ENCODE results near the gene LRRC52. TPM values are rescaled to one million over a fixed set of nuclear protein-coding genes. Genes with fewer than 3 reads are reported as not detected.

LRRC52 gene
- total RNA-seq, 1 donor from 2014 or later = not detected

DNA sequence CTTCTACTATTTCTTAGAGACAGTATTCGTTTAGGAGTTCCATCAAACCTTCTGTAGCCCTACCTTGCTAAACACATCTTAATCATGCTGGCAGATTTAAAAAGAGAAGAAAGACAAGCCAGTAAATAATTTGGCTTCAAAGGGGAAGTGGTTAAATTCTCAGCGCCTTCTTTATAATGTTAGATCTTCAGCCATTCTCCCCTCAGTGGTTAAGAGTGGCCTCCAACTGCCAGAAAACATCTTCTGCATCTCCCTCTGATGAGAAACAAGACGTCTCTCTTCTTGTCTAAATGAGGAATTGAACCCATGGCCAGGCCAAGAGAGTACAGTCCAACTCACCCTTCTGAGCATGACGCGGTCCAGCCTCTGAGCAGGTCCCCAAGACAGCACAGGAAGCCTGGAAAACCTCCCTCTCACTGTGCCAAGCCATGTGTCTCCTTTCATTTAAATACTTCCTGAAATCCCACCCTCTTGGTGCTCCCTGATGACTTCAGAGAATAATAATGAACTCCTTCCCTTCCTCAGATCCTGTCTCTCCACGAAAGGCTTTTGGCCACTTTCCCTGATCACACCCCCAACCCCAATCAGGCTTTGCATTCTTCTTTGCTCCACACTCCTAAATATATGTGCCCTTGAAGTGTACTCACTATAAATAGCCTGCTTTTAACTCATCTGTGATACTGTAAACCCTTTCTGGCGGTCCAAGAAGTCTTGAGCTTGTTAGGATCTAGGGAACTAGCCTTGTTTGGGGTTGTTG is 16.4 kb upstream of the LRRC52 start:
- Mint-ChIP-seq H3K4me3 (no peak overlapping the region), H3K36me3 (no peaks in the 10 kb centered on the region), H3K27ac (no peak overlapping the region), H3K9me3 (no peaks in the 10 kb centered on the region), H3K27me3 (peaks cover 11% of the 10 kb centered on the region), H3K4me1 (ENCODE audit: unreplicated experiment) (peaks cover 6% of the 10 kb centered on the region)
- no peak for DNase-seq (ENCODE audit: extremely low spot score, unreplicated experiment)
- TF ChIP-seq CTCF (conservative IDR thresholded peaks at IDR 0.05) = no peak

DNA sequence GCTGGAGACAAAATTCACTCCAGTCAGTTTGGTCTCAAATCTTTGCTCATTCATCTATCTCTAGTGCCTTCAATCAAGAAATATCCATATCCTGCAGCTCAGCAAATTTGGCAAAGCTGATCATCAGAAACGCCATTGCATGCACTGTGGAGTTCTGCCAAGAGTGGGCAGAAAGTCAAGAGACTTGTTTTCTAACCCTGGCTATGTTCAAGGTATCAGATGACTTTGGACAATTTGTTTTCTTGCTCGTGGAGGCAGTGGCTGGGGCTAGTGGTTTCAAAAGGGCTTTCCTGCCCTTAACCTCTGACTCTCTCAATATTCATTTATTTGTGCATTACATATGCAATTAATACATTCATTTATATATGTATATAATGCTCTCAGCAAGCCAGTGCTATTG is 12.8 kb upstream of the LRRC52 start:
- peaks cover 16% of the 10 kb centered on the region for H3K27me3 Mint-ChIP-seq
- peaks cover 6% of the 10 kb centered on the region for H3K4me1 Mint-ChIP-seq (ENCODE audit: unreplicated experiment)
- H3K27ac Mint-ChIP-seq = no peak overlapping the region
- no peak for DNase-seq (ENCODE audit: extremely low spot score, unreplicated experiment)
- no peaks in the 10 kb centered on the region for H3K9me3 Mint-ChIP-seq
- H3K36me3 Mint-ChIP-seq = no peaks in the 10 kb centered on the region
- H3K4me3 Mint-ChIP-seq = no peak overlapping the region
- no peak for TF ChIP-seq CTCF (conservative IDR thresholded peaks at IDR 0.05)

- Mint-ChIP-seq H3K27me3 (peaks cover 16% of the 10 kb centered on the region), H3K4me1 (ENCODE audit: unreplicated experiment) (peaks cover 1% of the 10 kb centered on the region), H3K9me3 (no peaks in the 10 kb centered on the region), H3K36me3 (no peaks in the 10 kb centered on the region), H3K4me3 (no peak overlapping the region), H3K27ac (no peak overlapping the region)
- TF ChIP-seq CTCF (conservative IDR thresholded peaks at IDR 0.05) = no peak
- no peak for DNase-seq (ENCODE audit: extremely low spot score, unreplicated experiment)
These were observed 11.7 kb upstream of the LRRC52 start for GRCh38 chr1:165532053-165532452.

- no peak overlapping the region for H3K4me3 Mint-ChIP-seq
These were observed 10.5 kb upstream of the LRRC52 start for GRCh38 chr1:165533254-165533653.

GRCh38 chr1:165536016-165536415 is 7.8 kb upstream of the LRRC52 start:
- H3K27ac Mint-ChIP-seq = no peak overlapping the region
- no peak overlapping the region for H3K4me3 Mint-ChIP-seq
- no peak for TF ChIP-seq CTCF (conservative IDR thresholded peaks at IDR 0.05)
- DNase-seq (ENCODE audit: extremely low spot score, unreplicated experiment) = no peak
- H3K27me3 Mint-ChIP-seq = peaks cover 26% of the 10 kb centered on the region
- H3K36me3 Mint-ChIP-seq = no peaks in the 10 kb centered on the region
- peaks cover 11% of the 10 kb centered on the region for H3K4me1 Mint-ChIP-seq (ENCODE audit: unreplicated experiment)
- no peaks in the 10 kb centered on the region for H3K9me3 Mint-ChIP-seq

More at GRCh38 chr1:165533254-165533653, 10.5 kb upstream of the LRRC52 start:
- Mint-ChIP-seq H3K27ac (no peak overlapping the region), H3K36me3 (no peaks in the 10 kb centered on the region), H3K9me3 (no peaks in the 10 kb centered on the region), H3K4me1 (ENCODE audit: unreplicated experiment) (no peaks in the 10 kb centered on the region), H3K27me3 (peaks cover 22% of the 10 kb centered on the region)
- no peak for DNase-seq (ENCODE audit: extremely low spot score, unreplicated experiment)
- TF ChIP-seq CTCF (conservative IDR thresholded peaks at IDR 0.05) = no peak
